ENCODE results near the gene SLC35A3.
A peak's percentile ranks its signal among the peaks of the same experiment; 100 is the strongest.

SLC35A3 gene

GRCh38 chr1:100053727-100054126 is 83.9 kb downstream of the SLC35A3 start:
- DNase-seq: no peak
- in situ Hi-C loops (cut with HindIII; ENCODE audit: low pct_ligation_motif_present, low pct_unique_long_range_greater_than_20kb, low sequenced_read_pairs): no loop called here

GRCh38 chr1:100061681-100062080 is 91.9 kb downstream of the SLC35A3 start:
- in situ Hi-C loops (cut with HindIII; ENCODE audit: low pct_ligation_motif_present, low pct_unique_long_range_greater_than_20kb, low sequenced_read_pairs): no loop called here

GRCh38 chr1:100065183-100065968 is 95.6 kb downstream of the SLC35A3 start:
- peak; percentile 32 for DNase-seq
- in situ Hi-C loops (cut with HindIII; ENCODE audit: low pct_ligation_motif_present, low pct_unique_long_range_greater_than_20kb, low sequenced_read_pairs): no loop called here

More at GRCh38 chr1:100061681-100062080, 91.9 kb downstream of the SLC35A3 start:
- no peak for DNase-seq

GRCh38 chr1:100065969-100066227 is 96.1 kb downstream of the SLC35A3 start:
- in situ Hi-C loops (cut with HindIII; ENCODE audit: low pct_ligation_motif_present, low pct_unique_long_range_greater_than_20kb, low sequenced_read_pairs): no loop called here
- DNase-seq: no peak

GRCh38 chr1:100070201-100070939 is 100.6 kb downstream of the SLC35A3 start:
- in situ Hi-C loops (cut with HindIII; ENCODE audit: low pct_ligation_motif_present, low pct_unique_long_range_greater_than_20kb, low sequenced_read_pairs): no loop called here
- no peak for DNase-seq

- DNase-seq: no peak
- in situ Hi-C loops (cut with HindIII; ENCODE audit: low pct_ligation_motif_present, low pct_unique_long_range_greater_than_20kb, low sequenced_read_pairs): no loop called here
Measured at GRCh38 chr1:100073531-100073930, 103.7 kb downstream of the SLC35A3 start.

GRCh38 chr1:100074604-100075395 is 105.0 kb downstream of the SLC35A3 start:
- in situ Hi-C loops (cut with HindIII; ENCODE audit: low pct_ligation_motif_present, low pct_unique_long_range_greater_than_20kb, low sequenced_read_pairs): no loop called here
- no peak for DNase-seq

GRCh38 chr1:100075773-100076172 is 106.0 kb downstream of the SLC35A3 start:
- DNase-seq: no peak
- in situ Hi-C loops (cut with HindIII; ENCODE audit: low pct_ligation_motif_present, low pct_unique_long_range_greater_than_20kb, low sequenced_read_pairs): no loop called here

GRCh38 chr1:100076319-100076718 is 106.5 kb downstream of the SLC35A3 start:
- no peak for DNase-seq
- in situ Hi-C loops (cut with HindIII; ENCODE audit: low pct_ligation_motif_present, low pct_unique_long_range_greater_than_20kb, low sequenced_read_pairs): no loop called here

GRCh38 chr1:100076744-100077143 is 106.9 kb downstream of the SLC35A3 start:
- no peak for DNase-seq
- in situ Hi-C loops (cut with HindIII; ENCODE audit: low pct_ligation_motif_present, low pct_unique_long_range_greater_than_20kb, low sequenced_read_pairs): no loop called here

GRCh38 chr1:100077531-100077930 is 107.7 kb downstream of the SLC35A3 start:
- in situ Hi-C loops (cut with HindIII; ENCODE audit: low pct_ligation_motif_present, low pct_unique_long_range_greater_than_20kb, low sequenced_read_pairs): no loop called here
- no peak for DNase-seq

GRCh38 chr1:100080331-100080730 is 110.5 kb downstream of the SLC35A3 start:
- in situ Hi-C loops (cut with HindIII; ENCODE audit: low pct_ligation_motif_present, low pct_unique_long_range_greater_than_20kb, low sequenced_read_pairs): no loop called here

More at GRCh38 chr1:100080331-100080730, 110.5 kb downstream of the SLC35A3 start:
- DNase-seq: no peak

All from ACHN (cell line).